ENCODE data around the gene HEPACAM. TPM values are rescaled to one million over a fixed set of nuclear protein-coding genes. Genes with fewer than 3 reads are reported as not detected.

Gene HEPACAM
- under 0.01 TPM in 1 of 2 replicates, not detected in the other for total RNA-seq

DNA sequence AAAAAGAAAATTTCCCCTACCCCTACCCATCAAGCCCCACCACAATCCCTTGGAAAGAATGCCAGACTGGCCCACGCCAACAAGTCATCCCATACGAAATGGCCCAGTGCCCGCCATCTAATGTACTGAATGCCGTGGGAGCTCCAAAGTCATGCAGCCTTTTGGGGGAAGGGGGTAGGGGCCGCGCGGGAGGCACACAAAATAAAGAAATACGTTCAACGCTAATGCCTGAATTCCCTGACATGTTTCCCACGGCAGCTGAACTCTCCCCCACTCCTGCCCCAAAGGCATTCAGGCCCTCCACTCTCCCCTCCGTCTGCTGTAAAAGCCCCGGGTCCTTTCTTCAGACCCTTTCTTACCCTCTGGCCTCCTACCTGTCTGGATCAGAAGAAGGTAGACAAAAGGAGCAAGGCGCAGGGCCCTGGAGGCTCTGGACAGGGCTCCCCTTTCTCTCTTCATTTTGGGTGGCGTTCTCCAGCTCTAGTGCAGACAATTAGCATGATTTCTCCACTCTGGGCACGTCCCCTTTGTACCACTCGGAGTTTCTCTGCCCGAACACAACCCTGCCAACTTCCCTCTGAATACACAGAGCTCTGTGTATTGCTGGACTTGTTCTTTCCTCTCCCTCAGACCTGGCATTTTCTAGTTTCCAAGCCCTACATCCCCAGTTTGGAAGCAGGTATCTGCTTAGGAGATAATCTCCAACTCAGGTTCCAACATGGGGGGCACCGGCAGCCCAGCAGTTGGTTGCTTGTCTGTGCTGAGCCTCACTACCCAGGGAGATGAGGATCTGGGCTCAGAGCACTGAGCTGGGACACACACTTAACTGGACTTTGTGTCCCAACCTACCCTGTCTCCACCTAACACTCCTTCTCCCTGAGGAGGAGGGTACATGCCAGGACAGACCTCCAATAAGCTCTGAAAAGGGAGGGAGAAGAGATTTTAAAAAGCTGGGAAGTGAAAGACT lies at the start of gene HEPACAM:
TSS of gene HEPACAM (minus strand) at position 500 of the 967 bp plus-strand sequence. CDS start at position 459, 41 bp downstream.
- TF ChIP-seq, protein P1, sequence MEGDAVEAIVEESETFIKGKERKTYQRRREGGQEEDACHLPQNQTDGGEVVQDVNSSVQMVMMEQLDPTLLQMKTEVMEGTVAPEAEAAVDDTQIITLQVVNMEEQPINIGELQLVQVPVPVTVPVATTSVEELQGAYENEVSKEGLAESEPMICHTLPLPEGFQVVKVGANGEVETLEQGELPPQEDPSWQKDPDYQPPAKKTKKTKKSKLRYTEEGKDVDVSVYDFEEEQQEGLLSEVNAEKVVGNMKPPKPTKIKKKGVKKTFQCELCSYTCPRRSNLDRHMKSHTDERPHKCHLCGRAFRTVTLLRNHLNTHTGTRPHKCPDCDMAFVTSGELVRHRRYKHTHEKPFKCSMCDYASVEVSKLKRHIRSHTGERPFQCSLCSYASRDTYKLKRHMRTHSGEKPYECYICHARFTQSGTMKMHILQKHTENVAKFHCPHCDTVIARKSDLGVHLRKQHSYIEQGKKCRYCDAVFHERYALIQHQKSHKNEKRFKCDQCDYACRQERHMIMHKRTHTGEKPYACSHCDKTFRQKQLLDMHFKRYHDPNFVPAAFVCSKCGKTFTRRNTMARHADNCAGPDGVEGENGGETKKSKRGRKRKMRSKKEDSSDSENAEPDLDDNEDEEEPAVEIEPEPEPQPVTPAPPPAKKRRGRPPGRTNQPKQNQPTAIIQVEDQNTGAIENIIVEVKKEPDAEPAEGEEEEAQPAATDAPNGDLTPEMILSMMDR (conservative IDR thresholded peaks at IDR 0.05; ENCODE audit: low read depth, low read length) = no peak
- no peak within 1 kb of the TSS for H3K4me3 ChIP-seq (ENCODE audit: low read depth, low read length)
- no peak for DNase-seq (ENCODE audit: low read depth)

GRCh38 chr11:124984512-124984854 lies 48.6 kb upstream of the HEPACAM start:
- DNase-seq (ENCODE audit: low read depth) = no peak
- TF ChIP-seq, protein P1 (conservative IDR thresholded peaks at IDR 0.05; ENCODE audit: low read depth, low read length) = no peak
- H3K4me3 ChIP-seq (ENCODE audit: low read depth, low read length) = no peak overlapping the region

DNA sequence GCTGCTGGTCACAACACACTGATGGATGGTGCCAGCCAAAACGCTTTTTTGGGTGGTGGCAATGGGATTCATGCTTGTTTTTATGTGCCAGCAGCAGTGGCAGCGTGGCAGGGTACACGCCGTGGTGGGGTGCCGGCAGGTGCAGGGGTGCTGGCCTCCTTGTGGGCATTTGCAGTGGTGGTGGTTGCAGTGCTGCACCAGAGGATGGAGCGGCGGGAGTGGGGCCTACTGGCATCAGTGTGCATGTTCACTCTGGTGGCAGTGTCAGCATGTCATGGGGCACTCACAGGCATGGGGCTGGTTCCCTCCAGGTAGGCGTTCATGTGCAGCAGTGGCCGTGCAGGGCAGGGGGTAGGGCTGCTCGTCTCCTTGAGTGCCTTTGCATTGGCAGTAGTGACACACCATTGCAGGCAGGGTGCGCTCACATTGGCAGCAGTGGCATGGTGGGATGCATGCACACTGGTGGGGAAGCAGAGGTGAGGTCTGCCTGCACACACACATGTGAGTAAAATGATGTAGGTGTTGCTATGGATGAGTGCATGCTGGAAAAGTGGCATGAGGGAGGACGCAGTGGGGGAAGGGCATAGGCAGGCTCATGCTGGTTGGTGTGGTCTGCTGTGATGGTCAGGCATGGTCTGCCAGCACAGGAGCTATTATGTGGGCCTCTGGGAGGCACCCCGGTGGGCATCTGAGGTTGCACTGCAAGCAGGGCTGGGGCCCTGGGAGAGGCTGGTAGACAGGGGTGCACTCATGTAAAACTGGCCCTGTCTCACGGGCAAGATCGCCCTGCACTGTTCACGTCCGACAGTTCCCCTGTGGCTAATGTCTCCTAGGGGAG lies 48.0 kb upstream of the HEPACAM start:
- TF ChIP-seq, protein P1 (conservative IDR thresholded peaks at IDR 0.05; ENCODE audit: low read depth, low read length) = no peak
- DNase-seq (ENCODE audit: low read depth) = no peak
- H3K4me3 ChIP-seq (ENCODE audit: low read depth, low read length) = no peak overlapping the region

- TF ChIP-seq, protein P1 (conservative IDR thresholded peaks at IDR 0.05; ENCODE audit: low read depth, low read length) = no peak
- H3K4me3 ChIP-seq (ENCODE audit: low read depth, low read length) = no peak overlapping the region
- DNase-seq (ENCODE audit: low read depth) = no peak
Observed at GRCh38 chr11:124982043-124982442, 46.2 kb upstream of the HEPACAM start.

DNA sequence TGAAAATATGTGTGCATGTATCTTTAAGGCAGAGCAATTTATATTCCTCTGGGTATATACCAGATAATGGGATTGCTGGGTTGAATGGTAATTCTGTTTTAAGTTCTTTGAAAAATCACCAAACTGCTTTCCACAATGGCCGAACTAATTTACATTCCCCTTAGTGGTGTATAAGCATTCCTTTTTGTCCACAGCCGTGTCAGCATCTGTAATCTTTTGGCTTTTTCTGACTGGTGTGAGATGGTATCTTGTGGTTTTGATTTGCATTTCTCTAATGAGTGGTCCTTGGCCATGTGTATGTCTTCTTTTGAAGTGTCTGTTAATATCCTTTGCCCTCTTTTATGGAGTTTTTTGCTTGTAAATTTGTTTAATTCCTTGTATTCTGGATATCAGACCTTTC lies 42.5 kb upstream of the HEPACAM start:
- no peak for DNase-seq (ENCODE audit: low read depth)
- no peak overlapping the region for H3K4me3 ChIP-seq (ENCODE audit: low read depth, low read length)
- TF ChIP-seq, protein P1 (conservative IDR thresholded peaks at IDR 0.05; ENCODE audit: low read depth, low read length) = no peak

DNA sequence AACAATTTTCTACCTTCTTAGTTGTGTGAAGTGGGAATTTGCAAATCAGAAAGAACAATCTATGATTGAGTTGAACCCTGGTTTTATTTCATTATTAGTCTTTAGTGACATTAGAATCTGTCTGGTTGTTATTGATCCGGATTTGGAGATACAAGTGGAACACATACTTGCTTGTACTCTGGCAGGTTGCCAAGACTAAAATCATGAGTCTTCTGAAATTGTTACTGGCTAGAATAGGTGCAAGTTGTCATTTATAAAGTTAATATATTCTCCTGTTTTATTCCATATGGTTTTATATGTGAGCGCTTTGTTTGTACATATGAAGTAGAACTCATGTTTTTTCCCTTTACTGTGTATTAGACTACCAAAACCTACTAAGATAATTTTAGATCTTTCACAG lies 41.2 kb upstream of the HEPACAM start:
- H3K4me3 ChIP-seq (ENCODE audit: low read depth, low read length) = no peak overlapping the region
- TF ChIP-seq, protein P1 (conservative IDR thresholded peaks at IDR 0.05; ENCODE audit: low read depth, low read length) = no peak
- no peak for DNase-seq (ENCODE audit: low read depth)
